ENCODE data around the gene IKZF4.
A peak's percentile ranks its signal among the peaks of the same experiment; 100 is the strongest.
"Not testable (repeated sequence)": the region's sequence is repeated elsewhere in the genome, so short reads cannot be mapped to it uniquely, and the experiment has no call there.

Gene IKZF4

DNA sequence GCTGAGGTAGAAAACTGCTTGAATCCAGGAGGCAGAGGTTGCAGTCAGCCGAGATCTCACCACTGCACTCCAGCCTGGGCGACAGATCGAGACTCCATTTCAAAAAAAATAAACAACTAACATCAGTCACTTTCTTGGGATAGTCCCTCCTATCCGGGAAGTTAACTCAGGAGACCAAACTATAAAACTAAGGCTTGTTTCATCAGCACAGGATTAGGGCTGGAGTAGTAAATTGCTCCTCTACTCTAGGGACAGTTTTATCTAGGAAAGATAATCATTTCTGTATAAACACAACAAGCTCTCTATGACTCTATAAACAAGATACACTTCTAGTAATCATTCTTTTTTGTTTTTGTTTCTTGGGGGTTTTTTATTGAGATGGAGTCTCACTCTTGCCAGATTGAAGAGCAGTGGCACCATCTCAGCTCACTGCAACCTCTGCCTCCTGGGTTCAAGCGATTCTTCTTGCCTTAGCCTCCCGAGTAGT, 32.6 kb downstream of the IKZF4 start:
- Histone ChIP-seq H3K9me3 (ENCODE audit: control insufficient read depth, low read length) (no peaks in the 10 kb centered on the region), H3K4me3 (ENCODE audit: insufficient read depth, low read depth, low read length, poor library complexity, severe bottlenecking) (no peak overlapping the region), H3K27ac (ENCODE audit: insufficient read depth, low read length, poor library complexity, severe bottlenecking) (no peak overlapping the region), H3K27me3 (replicated peaks; ENCODE audit: control insufficient read depth, insufficient read depth, low read length, poor library complexity, severe bottlenecking) (no peaks in the 10 kb centered on the region), H3K36me3 (ENCODE audit: control insufficient read depth, insufficient read depth, low read length) (no peaks in the 10 kb centered on the region), H3K4me1 (ENCODE audit: control insufficient read depth, insufficient read depth, low read length, poor library complexity, severe bottlenecking) (no peaks in the 10 kb centered on the region)
- DNase-seq = no peak

DNA sequence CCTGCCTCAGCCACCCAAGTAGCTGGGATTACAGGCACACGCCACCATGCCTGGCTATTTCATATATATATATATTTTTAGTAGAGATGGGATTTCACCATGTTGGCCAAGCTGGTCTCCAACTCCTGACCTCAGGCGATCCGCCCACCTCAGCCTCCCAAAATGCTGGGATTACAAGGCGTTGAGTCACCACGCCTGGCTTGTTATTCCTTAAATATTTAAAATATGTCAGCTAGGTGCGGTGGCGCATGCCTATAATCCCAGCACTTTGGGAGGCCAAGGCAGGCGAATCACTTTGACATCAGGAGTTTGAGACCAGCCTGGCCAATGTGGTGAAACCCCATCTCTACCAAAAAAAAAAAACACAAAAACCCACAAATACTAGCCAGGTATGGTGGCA, 39.1 kb downstream of the IKZF4 start:
- not testable (repeated sequence) for H3K9me3 ChIP-seq (ENCODE audit: control insufficient read depth, low read length); H3K27me3 ChIP-seq (replicated peaks; ENCODE audit: control insufficient read depth, insufficient read depth, low read length, poor library complexity, severe bottlenecking); H3K4me1 ChIP-seq (ENCODE audit: control insufficient read depth, insufficient read depth, low read length, poor library complexity, severe bottlenecking); DNase-seq; H3K27ac ChIP-seq (ENCODE audit: insufficient read depth, low read length, poor library complexity, severe bottlenecking); H3K36me3 ChIP-seq (ENCODE audit: control insufficient read depth, insufficient read depth, low read length); H3K4me3 ChIP-seq (ENCODE audit: insufficient read depth, low read depth, low read length, poor library complexity, severe bottlenecking)

DNA sequence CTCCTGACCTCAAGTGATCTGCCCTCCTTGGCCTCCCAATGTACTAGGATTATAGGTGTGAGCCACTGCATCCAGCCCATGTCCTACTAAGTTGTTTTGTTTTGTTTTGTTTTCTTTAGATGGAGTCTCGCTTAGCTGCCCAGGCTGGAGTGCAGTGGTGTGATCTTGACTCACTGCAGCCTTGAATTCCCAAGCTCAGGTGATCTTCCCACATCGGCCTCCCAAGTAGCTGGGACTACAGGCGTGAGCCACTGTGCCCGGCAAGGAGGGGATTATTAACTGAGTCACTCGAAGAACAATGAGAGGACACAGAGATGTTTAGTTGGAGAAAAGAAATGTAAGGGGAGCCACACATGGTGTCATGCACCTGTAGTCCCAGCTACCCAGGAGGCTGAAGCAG, 41.1 kb downstream of the IKZF4 start:
- Histone ChIP-seq H3K27ac (ENCODE audit: insufficient read depth, low read length, poor library complexity, severe bottlenecking) (no peak overlapping the region), H3K4me1 (ENCODE audit: control insufficient read depth, insufficient read depth, low read length, poor library complexity, severe bottlenecking) (no peaks in the 10 kb centered on the region), H3K4me3 (ENCODE audit: insufficient read depth, low read depth, low read length, poor library complexity, severe bottlenecking) (no peak overlapping the region), H3K9me3 (ENCODE audit: control insufficient read depth, low read length) (no peaks in the 10 kb centered on the region), H3K36me3 (ENCODE audit: control insufficient read depth, insufficient read depth, low read length) (no peaks in the 10 kb centered on the region), H3K27me3 (replicated peaks; ENCODE audit: control insufficient read depth, insufficient read depth, low read length, poor library complexity, severe bottlenecking) (no peaks in the 10 kb centered on the region)
- no peak for DNase-seq

DNA sequence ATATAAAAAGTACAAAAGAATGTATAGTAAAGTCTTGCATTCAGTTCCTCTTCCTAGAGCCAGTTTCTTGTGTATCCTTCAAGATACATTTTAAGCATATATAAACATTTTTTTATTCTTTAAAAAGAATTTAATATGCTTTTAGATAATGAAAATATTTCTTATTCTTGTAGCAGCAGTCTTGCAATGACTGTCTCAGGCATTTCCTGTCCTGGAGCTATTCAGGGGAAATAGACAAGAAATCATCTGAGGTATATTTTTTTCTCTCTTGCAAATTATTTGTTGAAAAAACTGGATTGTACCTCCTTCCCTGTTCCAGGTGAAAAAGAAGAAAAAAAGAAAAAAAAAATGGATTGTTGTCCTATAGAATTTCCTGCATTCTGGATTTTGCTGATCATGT, 42.2 kb downstream of the IKZF4 start:
- DNase-seq = no peak
- no peak overlapping the region for H3K27ac ChIP-seq (ENCODE audit: insufficient read depth, low read length, poor library complexity, severe bottlenecking)

DNA sequence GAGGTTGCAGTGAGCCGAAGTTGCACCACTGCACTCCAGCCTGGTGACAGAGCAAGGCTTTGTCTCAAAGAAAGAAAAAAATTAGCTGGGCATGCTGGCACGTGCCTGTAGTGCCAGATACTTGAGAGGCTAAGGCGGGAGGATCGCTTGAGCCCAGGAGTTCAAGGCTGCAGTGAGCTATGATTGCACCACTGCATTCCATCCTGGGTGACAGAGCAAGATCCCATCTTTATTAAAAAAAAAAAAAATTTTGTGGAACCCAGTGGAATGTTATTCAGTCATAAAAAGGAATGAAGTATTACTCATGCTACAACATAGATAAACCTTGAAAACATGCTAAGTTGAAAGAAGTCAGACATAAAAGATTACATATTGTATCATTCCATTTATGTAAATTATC, 50.8 kb downstream of the IKZF4 start:
- H3K9me3 ChIP-seq (ENCODE audit: control insufficient read depth, low read length) = no peaks in the 10 kb centered on the region
- no peaks in the 10 kb centered on the region for H3K4me1 ChIP-seq (ENCODE audit: control insufficient read depth, insufficient read depth, low read length, poor library complexity, severe bottlenecking)
- H3K4me3 ChIP-seq (ENCODE audit: insufficient read depth, low read depth, low read length, poor library complexity, severe bottlenecking) = no peak overlapping the region
- H3K27ac ChIP-seq (ENCODE audit: insufficient read depth, low read length, poor library complexity, severe bottlenecking) = no peak overlapping the region
- no peaks in the 10 kb centered on the region for H3K36me3 ChIP-seq (ENCODE audit: control insufficient read depth, insufficient read depth, low read length)
- DNase-seq = no peak
- H3K27me3 ChIP-seq (replicated peaks; ENCODE audit: control insufficient read depth, insufficient read depth, low read length, poor library complexity, severe bottlenecking) = no peaks in the 10 kb centered on the region

More for the DNA sequence above, 42.2 kb downstream of the IKZF4 start:
- Histone ChIP-seq H3K4me3 (ENCODE audit: insufficient read depth, low read depth, low read length, poor library complexity, severe bottlenecking) (no peak overlapping the region), H3K27me3 (replicated peaks; ENCODE audit: control insufficient read depth, insufficient read depth, low read length, poor library complexity, severe bottlenecking) (no peaks in the 10 kb centered on the region), H3K36me3 (ENCODE audit: control insufficient read depth, insufficient read depth, low read length) (no peaks in the 10 kb centered on the region), H3K9me3 (ENCODE audit: control insufficient read depth, low read length) (no peaks in the 10 kb centered on the region), H3K4me1 (ENCODE audit: control insufficient read depth, insufficient read depth, low read length, poor library complexity, severe bottlenecking) (no peaks in the 10 kb centered on the region)

DNA sequence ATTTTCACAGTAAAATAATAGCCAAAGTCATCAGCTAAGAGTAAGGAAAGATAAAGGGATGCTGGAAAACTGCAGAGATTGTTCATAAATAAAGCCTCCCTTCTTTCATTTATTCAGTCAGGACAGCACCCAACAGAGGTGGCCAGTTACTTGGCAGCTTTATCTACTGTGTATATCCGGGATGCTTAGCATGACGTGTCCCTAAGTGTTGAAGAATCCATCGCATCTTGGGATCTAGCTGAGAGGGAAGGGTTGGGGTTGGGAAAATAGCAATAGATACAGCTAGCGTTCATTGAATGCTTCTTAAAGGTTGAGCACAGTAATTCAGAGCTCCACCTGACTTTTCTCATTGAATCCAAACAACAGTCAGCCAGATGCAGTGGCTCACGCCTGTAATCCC, 53.6 kb downstream of the IKZF4 start:
- H3K27me3 ChIP-seq (replicated peaks; ENCODE audit: control insufficient read depth, insufficient read depth, low read length, poor library complexity, severe bottlenecking) = no peaks in the 10 kb centered on the region
- H3K9me3 ChIP-seq (ENCODE audit: control insufficient read depth, low read length) = no peaks in the 10 kb centered on the region
- no peak for DNase-seq
- H3K4me1 ChIP-seq (ENCODE audit: control insufficient read depth, insufficient read depth, low read length, poor library complexity, severe bottlenecking) = peaks cover 6% of the 10 kb centered on the region
- no peaks in the 10 kb centered on the region for H3K36me3 ChIP-seq (ENCODE audit: control insufficient read depth, insufficient read depth, low read length)
- no peak overlapping the region for H3K4me3 ChIP-seq (ENCODE audit: insufficient read depth, low read depth, low read length, poor library complexity, severe bottlenecking)
- H3K27ac ChIP-seq (ENCODE audit: insufficient read depth, low read length, poor library complexity, severe bottlenecking) = no peak overlapping the region

DNA sequence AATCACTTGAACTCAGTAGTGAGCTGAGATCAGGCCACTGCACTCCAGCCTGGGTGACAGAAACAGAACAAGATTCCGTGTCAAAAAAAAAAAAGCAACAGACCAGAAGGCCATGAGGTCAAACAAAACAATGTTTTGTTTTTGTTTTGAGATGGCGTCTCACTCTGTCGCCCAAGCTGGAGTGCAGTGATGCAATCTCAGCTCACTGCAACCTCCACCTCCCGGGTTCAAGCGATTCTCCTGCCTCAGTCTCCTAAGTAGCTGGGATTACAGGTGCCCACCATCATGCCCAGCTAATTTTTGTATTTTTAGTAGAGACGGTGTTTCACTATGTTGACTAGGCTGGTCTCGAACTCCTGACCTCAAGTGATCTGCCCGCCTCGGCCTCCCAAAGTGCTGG, 57.1 kb downstream of the IKZF4 start:
- peaks cover 17% of the 10 kb centered on the region for H3K4me1 ChIP-seq (ENCODE audit: control insufficient read depth, insufficient read depth, low read length, poor library complexity, severe bottlenecking)
- not testable (repeated sequence) for H3K4me3 ChIP-seq (ENCODE audit: insufficient read depth, low read depth, low read length, poor library complexity, severe bottlenecking); H3K36me3 ChIP-seq (ENCODE audit: control insufficient read depth, insufficient read depth, low read length); H3K27ac ChIP-seq (ENCODE audit: insufficient read depth, low read length, poor library complexity, severe bottlenecking); H3K27me3 ChIP-seq (replicated peaks; ENCODE audit: control insufficient read depth, insufficient read depth, low read length, poor library complexity, severe bottlenecking); DNase-seq; H3K9me3 ChIP-seq (ENCODE audit: control insufficient read depth, low read length)

DNA sequence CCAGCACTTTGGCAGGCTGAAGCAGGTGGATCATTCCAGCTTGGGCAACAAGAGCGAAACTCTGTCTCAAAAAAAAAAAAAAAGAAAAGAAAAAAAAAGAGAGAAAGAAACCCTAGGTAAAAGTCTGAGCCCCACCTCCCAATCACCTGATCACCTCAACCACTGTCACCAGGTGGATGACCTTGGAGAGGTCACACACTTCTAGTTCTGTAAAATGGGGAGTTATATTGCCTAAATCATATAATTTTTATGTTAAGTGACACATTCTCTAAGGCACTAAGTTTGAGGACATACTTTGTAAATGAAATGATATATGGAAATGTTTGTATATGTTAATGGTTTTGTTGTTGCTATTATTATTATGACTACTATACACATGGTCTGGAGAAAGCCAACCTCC, 57.6 kb downstream of the IKZF4 start:
- H3K4me3 ChIP-seq (ENCODE audit: insufficient read depth, low read depth, low read length, poor library complexity, severe bottlenecking) = no peak overlapping the region
- DNase-seq = no peak
- H3K27ac ChIP-seq (ENCODE audit: insufficient read depth, low read length, poor library complexity, severe bottlenecking) = no peak overlapping the region
- H3K36me3 ChIP-seq (ENCODE audit: control insufficient read depth, insufficient read depth, low read length) = no peaks in the 10 kb centered on the region
- H3K9me3 ChIP-seq (ENCODE audit: control insufficient read depth, low read length) = no peaks in the 10 kb centered on the region
- H3K4me1 ChIP-seq (ENCODE audit: control insufficient read depth, insufficient read depth, low read length, poor library complexity, severe bottlenecking) = peaks cover 17% of the 10 kb centered on the region
- H3K27me3 ChIP-seq (replicated peaks; ENCODE audit: control insufficient read depth, insufficient read depth, low read length, poor library complexity, severe bottlenecking) = no peaks in the 10 kb centered on the region

DNA sequence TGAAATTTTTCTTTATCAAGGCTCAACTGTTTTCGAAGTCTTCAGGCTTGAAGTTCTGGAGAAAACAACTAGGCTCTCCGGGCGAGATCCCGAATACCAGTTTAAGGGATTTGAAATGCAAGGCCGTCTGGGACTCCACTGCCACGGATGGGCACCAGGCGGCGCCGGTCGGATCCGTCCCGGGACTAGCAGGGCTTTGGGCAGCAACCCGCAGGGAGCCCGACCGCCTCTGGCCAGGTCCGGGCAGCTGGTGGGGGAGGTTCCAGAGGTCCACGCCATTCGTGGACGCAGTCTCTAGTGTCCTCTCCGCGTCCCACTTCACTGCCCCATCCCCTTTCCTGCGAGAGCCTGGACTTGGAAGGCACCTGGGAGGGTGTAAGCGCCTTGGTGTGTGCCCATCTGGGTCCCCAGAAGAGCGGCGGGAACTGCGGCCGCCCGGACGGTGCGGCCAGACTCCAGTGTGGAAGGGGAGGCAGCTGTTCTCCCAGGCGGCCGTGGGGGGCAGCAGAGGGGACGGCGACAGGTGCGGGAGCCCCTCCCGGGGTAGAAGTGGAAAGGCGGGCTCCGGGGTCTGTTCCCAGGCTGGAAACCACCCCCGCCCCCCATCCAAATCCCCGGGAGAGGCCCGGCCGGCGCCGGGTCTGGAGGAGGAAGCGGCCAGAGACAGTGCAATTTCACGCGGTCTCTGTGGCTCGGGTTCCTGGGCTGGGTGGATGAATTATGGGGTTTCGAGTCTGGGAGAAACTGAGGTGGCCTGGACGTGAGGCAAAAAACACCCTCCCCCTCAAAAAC, 58.3 kb downstream of the IKZF4 start:
- Histone ChIP-seq H3K4me1 (ENCODE audit: control insufficient read depth, insufficient read depth, low read length, poor library complexity, severe bottlenecking) (peaks cover 17% of the 10 kb centered on the region), H3K9me3 (ENCODE audit: control insufficient read depth, low read length) (no peaks in the 10 kb centered on the region), H3K27ac (ENCODE audit: insufficient read depth, low read length, poor library complexity, severe bottlenecking) (no peak overlapping the region), H3K4me3 (ENCODE audit: insufficient read depth, low read depth, low read length, poor library complexity, severe bottlenecking) (peak overlapping the region; percentile 66), H3K27me3 (replicated peaks; ENCODE audit: control insufficient read depth, insufficient read depth, low read length, poor library complexity, severe bottlenecking) (no peaks in the 10 kb centered on the region), H3K36me3 (ENCODE audit: control insufficient read depth, insufficient read depth, low read length) (no peaks in the 10 kb centered on the region)
- DNase-seq = peak in 2 of 3 donors; percentile 15 to 39

DNA sequence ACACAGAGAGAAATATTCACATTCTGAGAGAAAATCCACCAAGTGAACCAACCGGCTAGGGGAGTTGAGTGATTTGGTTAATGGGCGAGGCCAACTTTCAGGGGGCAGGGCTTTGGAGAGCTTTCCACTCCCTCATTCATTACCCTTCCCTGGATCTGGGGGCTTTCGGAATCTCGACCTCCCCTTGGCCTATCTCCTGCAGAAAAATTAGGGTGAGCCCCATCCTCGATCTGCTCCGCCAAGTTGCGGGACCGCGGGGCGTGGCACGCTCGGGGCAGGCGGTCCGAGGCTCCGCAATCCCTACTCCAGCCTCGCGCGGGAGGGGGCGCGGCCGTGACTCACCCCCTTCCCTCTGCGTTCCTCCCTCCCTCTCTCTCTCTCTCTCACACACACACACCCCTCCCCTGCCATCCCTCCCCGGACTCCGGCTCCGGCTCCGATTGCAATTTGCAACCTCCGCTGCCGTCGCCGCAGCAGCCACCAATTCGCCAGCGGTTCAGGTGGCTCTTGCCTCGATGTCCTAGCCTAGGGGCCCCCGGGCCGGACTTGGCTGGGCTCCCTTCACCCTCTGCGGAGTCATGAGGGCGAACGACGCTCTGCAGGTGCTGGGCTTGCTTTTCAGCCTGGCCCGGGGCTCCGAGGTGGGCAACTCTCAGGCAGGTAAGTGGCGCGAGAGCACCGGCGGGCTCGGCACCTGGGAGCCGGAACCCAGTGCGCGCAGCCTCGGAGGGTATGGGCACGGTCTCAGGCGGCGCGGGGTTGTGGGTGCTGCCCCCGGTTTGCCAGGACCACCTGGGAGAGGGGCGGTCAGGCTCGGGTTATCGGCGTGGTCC, 59.1 kb downstream of the IKZF4 start, which contains the start of gene ERBB3:
Gene ERBB3 (plus strand): TSS at position 443 of the 833 bp plus-strand sequence. CDS start 136 bp downstream, at position 579.
- peak within 1 kb of the TSS; percentile 66 for H3K4me3 ChIP-seq (ENCODE audit: insufficient read depth, low read depth, low read length, poor library complexity, severe bottlenecking)
- H3K27me3 ChIP-seq (replicated peaks; ENCODE audit: control insufficient read depth, insufficient read depth, low read length, poor library complexity, severe bottlenecking) = no peaks in the 10 kb centered on the region
- H3K36me3 ChIP-seq (ENCODE audit: control insufficient read depth, insufficient read depth, low read length) = no peaks in the 10 kb centered on the region
- DNase-seq = peak; percentile 47 to 59 (median 51)
- H3K27ac ChIP-seq (ENCODE audit: insufficient read depth, low read length, poor library complexity, severe bottlenecking) = peak within 1 kb of the TSS; percentile 22
- H3K4me1 ChIP-seq (ENCODE audit: control insufficient read depth, insufficient read depth, low read length, poor library complexity, severe bottlenecking) = peaks cover 17% of the 10 kb centered on the region
- no peaks in the 10 kb centered on the region for H3K9me3 ChIP-seq (ENCODE audit: control insufficient read depth, low read length)

All from effector memory CD4-positive, alpha-beta T cell (primary cell).